Uterus (tissue), 2 donors: Measurements from ENCODE around the gene ACSS1.

Experiments used
- CTCF ChIP-seq, 4 experiments: fragments of 200-600 bp in 2 of 4; fragments of 450-650 bp in 2 of 4; sonication (generic) in 2 of 4; IDR thresholded peaks; one replicate each; pipeline ENCODE4 v1.5.1; 2016 to 2019; ENCODE audit warnings: antibody characterized with exemption in 4 of 4, mild to moderate bottlenecking in 2 of 4, moderate library complexity in 1 of 4
- POLR2A ChIP-seq, 2 donors: fragments of 450-650 bp; IDR thresholded peaks; one replicate each; pipeline ENCODE4 v1.6.1; 2016; ENCODE audit warnings: antibody characterized with exemption in 2 of 2, mild to moderate bottlenecking in 1 of 2, moderate library complexity in 1 of 2

DNA sequence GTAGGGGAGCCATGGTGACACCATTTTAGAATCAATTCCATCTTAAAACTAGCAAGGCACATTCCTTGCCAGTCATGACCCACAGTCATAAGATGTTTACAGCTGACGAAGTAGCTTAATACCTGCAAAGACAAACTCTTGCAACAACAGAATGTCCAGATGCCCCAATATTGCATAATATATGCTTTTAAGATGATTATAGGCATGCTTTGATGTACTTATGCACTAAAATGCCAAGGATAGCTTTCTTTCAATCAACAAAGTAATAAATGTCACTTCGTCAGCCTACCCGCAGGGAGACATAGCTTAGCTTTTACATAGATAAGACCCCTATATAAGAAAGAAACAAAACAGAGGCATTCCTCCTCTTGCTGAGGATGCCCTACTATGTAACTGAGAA is 26.7 kb downstream of the ACSS1 start:
- TF ChIP-seq CTCF (IDR thresholded peaks at IDR 0.05): no peak
- TF ChIP-seq POLR2A (IDR thresholded peaks at IDR 0.05): no peak
